ENCODE results near the gene DENND1B.

DNA sequence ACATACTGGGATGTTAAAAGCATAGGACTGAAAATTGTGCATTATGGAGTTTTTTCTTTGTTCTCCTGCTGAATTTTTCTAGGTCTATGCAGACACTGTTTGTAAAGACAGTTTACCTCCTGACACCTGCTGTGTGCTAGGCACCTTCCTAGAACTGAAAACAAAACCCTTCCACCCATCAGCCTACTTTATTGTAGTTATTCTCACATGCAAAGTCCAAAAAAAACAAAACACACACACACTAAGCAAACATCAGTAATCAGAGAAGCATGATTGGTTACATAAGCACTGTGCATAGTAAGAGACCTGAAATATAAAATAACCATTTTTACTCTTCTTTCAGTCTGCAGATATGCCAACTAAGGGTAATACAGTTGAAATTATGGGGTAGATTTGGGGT is 312.1 kb downstream of the DENND1B start:
- TF ChIP-seq, protein P1, sequence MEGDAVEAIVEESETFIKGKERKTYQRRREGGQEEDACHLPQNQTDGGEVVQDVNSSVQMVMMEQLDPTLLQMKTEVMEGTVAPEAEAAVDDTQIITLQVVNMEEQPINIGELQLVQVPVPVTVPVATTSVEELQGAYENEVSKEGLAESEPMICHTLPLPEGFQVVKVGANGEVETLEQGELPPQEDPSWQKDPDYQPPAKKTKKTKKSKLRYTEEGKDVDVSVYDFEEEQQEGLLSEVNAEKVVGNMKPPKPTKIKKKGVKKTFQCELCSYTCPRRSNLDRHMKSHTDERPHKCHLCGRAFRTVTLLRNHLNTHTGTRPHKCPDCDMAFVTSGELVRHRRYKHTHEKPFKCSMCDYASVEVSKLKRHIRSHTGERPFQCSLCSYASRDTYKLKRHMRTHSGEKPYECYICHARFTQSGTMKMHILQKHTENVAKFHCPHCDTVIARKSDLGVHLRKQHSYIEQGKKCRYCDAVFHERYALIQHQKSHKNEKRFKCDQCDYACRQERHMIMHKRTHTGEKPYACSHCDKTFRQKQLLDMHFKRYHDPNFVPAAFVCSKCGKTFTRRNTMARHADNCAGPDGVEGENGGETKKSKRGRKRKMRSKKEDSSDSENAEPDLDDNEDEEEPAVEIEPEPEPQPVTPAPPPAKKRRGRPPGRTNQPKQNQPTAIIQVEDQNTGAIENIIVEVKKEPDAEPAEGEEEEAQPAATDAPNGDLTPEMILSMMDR (conservative IDR thresholded peaks at IDR 0.05), result no peak
- TF ChIP-seq ZFX (IDR thresholded peaks at IDR 0.05), result no peak

Measured in C4-2B (cell line).